Panc1 (cell line): ENCODE results near the gene USP9X. TPM values are rescaled to one million over a fixed set of nuclear protein-coding genes. Genes with fewer than 3 reads are reported as not detected.

Source experiments
- ATAC-seq: fragments of 200-7000 bp; cut with Tn5 transposase; 2 replicates; pipeline ENCODE4 v1.9.1; 2020; ENCODE audit warnings: mild to moderate bottlenecking, moderate library complexity
- BruUV-seq: library from RNA; stranded (reverse); fragments of 400-500 nt; replicated peaks from 2 replicates; lab custom pipeline; 2021; lab: Mats Ljungman, UMichigan
- CTCF ChIA-PET: fragments of 300-600 bp; sonication (Branson Sonifier 250); formaldehyde crosslinking; loops from one replicate; lab custom pipeline; 2022; ENCODE audit warnings: antibody characterized with exemption; lab: Charles Lee
- POLR2A ChIA-PET: fragments of 300-600 bp; sonication (Branson Sonifier 250); formaldehyde crosslinking; loops from one replicate; lab custom pipeline; 2022; ENCODE audit warnings: antibody characterized with exemption; lab: Charles Lee
- DNase-seq: peaks from one replicate; pipeline ENCODE4 v3.0.0-alpha.2; 2010; ENCODE audit warnings: low read depth, low spot score
- H3K27ac ChIP-seq: 2 replicates; pipeline ENCODE4 v1.5.1; 2011; ENCODE audit warnings: mild to moderate bottlenecking, low read length, inconsistent platforms
- H3K27me3 ChIP-seq: fragments of 200-500 bp; sonication (Bioruptor generic); 2 replicates; pipeline ENCODE4 v1.6.0; 2014; ENCODE audit warnings: low read length, inconsistent platforms; ENCODE audit not compliant: control insufficient read depth, insufficient read depth
- H3K36me3 ChIP-seq: fragments of 200-500 bp; sonication (Bioruptor generic); 2 replicates; pipeline ENCODE4 v1.5.1; 2014; ENCODE audit warnings: inconsistent platforms, mild to moderate bottlenecking, low read length, moderate library complexity; ENCODE audit not compliant: control insufficient read depth, insufficient read depth
- H3K4me1 ChIP-seq: 2 replicates; pipeline ENCODE4 v1.5.1; 2011; ENCODE audit warnings: inconsistent platforms, mild to moderate bottlenecking, low read length, moderate library complexity; ENCODE audit not compliant: control insufficient read depth, insufficient read depth
- H3K4me3 ChIP-seq, 2 experiments: 2 replicates each; pipeline ENCODE4 v1.5.1; 2011 to 2012; ENCODE audit warnings: low read depth in 2 of 2, low read length in 2 of 2, mild to moderate bottlenecking in 2 of 2, inconsistent platforms in 1 of 2, moderate library complexity in 1 of 2
- H3K9me3 ChIP-seq: fragments of 200-500 bp; sonication (Bioruptor generic); 2 replicates; pipeline ENCODE4 v1.5.1; 2014; ENCODE audit warnings: low read depth, mild to moderate bottlenecking, inconsistent platforms, low read length, moderate library complexity; ENCODE audit not compliant: control insufficient read depth, insufficient read depth
- POLR2AphosphoS5 ChIP-seq: IDR thresholded peaks from 2 replicates; pipeline ENCODE4 v1.6.1; 2012; ENCODE audit warnings: mild to moderate bottlenecking, low read depth, low read length, moderate library complexity
- SIN3A ChIP-seq: IDR thresholded peaks from 2 replicates; pipeline ENCODE4 v1.6.1; 2012; ENCODE audit warnings: low read depth, mild to moderate bottlenecking, low read length, moderate library complexity, borderline replicate concordance; ENCODE audit not compliant: insufficient read depth
- TCF7L2 ChIP-seq: IDR thresholded peaks from 2 replicates; pipeline ENCODE4 v1.6.1; 2011; ENCODE audit warnings: mild to moderate bottlenecking, low read depth, low read length, inconsistent platforms
- in situ Hi-C: cut with HindIII; loops from 2 replicates; pipeline ENCODE4 v1.10.0; 2016; ENCODE audit warnings: low sequenced_read_pairs, low pct_unique_long_range_greater_than_20kb
- intact Hi-C: fragments of 100-400 bp; cut with micrococcal nuclease; formaldehyde crosslinking; loops from one replicate; pipeline ENCODE4 v1.10.0; 2022; ENCODE audit not compliant: unreplicated experiment
- total RNA-seq: library from RNA; stranded (reverse); gene quantifications from one replicate; pipeline ENCODE4 v1.2.1, GENCODE V29; 2021; ENCODE audit not compliant: unreplicated experiment
- TF ChIP-seq, protein P1 (sequence below), 2 experiments: IDR thresholded peaks; 2 replicates each; pipeline ENCODE4 v1.6.1; 2011 to 2012; ENCODE audit warnings: low read depth in 2 of 2, control low read depth in 1 of 2, low read length in 1 of 2, mild to moderate bottlenecking in 1 of 2, moderate library complexity in 1 of 2; ENCODE audit not compliant: insufficient read depth in 1 of 2
- TF ChIP-seq, protein P2 (sequence below): fragments of 450-650 bp; IDR thresholded peaks from 2 replicates; pipeline ENCODE4 v1.5.1; 2017; ENCODE audit warnings: mild to moderate bottlenecking

Gene USP9X
- total RNA-seq, 1 experiment from 2014 or later, result 44.4 TPM

DNA sequence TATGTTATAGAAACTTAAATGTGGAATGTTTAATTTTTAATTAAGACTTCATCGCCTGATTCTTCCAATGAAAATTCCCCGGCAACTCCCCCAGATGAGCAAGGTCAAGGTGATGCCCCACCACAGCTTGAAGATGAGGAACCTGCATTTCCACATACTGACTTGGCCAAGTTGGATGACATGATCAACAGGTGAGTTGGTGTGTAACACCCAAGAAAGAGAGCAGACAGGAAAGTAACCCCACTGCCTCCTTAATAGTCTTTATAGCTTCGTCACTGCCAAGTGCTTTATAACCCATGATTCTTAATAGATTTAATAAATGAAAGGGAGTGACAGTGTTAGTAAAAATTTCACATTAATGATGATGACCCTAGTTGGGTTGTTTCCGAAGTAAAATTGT lies 43.7 kb downstream of the USP9X start:
- no peaks in the 10 kb centered on the region for H3K9me3 ChIP-seq
- no peak overlapping the region for H3K27ac ChIP-seq
- POLR2A ChIA-PET, result no interaction called here
- no peaks in the 10 kb centered on the region for H3K27me3 ChIP-seq
- peaks cover 4% of the 10 kb centered on the region; the same call in 1 of the 2 replicates for H3K36me3 ChIP-seq
- ATAC-seq (no peak), DNase-seq (no peak)
- CTCF ChIA-PET, result no interaction called here
- intact Hi-C loops (no loop called here), in situ Hi-C loops (no loop called here)
- H3K4me3 ChIP-seq, result no peak overlapping the region
- H3K4me1 ChIP-seq, result no peaks in the 10 kb centered on the region
- TF ChIP-seq, protein P1, sequence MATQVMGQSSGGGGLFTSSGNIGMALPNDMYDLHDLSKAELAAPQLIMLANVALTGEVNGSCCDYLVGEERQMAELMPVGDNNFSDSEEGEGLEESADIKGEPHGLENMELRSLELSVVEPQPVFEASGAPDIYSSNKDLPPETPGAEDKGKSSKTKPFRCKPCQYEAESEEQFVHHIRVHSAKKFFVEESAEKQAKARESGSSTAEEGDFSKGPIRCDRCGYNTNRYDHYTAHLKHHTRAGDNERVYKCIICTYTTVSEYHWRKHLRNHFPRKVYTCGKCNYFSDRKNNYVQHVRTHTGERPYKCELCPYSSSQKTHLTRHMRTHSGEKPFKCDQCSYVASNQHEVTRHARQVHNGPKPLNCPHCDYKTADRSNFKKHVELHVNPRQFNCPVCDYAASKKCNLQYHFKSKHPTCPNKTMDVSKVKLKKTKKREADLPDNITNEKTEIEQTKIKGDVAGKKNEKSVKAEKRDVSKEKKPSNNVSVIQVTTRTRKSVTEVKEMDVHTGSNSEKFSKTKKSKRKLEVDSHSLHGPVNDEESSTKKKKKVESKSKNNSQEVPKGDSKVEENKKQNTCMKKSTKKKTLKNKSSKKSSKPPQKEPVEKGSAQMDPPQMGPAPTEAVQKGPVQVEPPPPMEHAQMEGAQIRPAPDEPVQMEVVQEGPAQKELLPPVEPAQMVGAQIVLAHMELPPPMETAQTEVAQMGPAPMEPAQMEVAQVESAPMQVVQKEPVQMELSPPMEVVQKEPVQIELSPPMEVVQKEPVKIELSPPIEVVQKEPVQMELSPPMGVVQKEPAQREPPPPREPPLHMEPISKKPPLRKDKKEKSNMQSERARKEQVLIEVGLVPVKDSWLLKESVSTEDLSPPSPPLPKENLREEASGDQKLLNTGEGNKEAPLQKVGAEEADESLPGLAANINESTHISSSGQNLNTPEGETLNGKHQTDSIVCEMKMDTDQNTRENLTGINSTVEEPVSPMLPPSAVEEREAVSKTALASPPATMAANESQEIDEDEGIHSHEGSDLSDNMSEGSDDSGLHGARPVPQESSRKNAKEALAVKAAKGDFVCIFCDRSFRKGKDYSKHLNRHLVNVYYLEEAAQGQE (IDR thresholded peaks at IDR 0.05; ENCODE audit: insufficient read depth in 1 of 2, low read depth in 2 of 2, low read length in 1 of 2), result no peak
- TF ChIP-seq, protein P2, sequence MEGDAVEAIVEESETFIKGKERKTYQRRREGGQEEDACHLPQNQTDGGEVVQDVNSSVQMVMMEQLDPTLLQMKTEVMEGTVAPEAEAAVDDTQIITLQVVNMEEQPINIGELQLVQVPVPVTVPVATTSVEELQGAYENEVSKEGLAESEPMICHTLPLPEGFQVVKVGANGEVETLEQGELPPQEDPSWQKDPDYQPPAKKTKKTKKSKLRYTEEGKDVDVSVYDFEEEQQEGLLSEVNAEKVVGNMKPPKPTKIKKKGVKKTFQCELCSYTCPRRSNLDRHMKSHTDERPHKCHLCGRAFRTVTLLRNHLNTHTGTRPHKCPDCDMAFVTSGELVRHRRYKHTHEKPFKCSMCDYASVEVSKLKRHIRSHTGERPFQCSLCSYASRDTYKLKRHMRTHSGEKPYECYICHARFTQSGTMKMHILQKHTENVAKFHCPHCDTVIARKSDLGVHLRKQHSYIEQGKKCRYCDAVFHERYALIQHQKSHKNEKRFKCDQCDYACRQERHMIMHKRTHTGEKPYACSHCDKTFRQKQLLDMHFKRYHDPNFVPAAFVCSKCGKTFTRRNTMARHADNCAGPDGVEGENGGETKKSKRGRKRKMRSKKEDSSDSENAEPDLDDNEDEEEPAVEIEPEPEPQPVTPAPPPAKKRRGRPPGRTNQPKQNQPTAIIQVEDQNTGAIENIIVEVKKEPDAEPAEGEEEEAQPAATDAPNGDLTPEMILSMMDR, result no peak
- no peak for TF ChIP-seq SIN3A
- TF ChIP-seq POLR2AphosphoS5, result no peak
- TF ChIP-seq TCF7L2, result no peak
- BruUV-seq, result no TSS peak

DNA sequence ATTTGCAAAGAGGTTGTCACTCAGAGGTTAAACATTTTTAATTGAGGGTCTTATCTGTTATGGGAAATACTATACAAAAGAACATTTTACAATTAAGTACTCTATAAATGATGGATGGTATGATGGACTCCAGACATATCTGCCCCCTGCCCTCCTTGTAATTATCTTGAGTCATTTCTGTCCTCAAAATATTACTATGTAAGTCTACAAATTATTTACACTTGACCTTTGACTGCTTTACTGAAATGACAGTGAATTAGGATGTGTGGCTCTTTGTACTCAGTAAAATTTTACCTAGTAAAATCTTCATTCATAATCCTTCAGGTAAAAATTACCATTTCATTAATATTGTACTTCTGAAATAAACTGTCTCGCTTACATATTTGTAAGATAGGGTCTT lies 46.5 kb downstream of the USP9X start:
- BruUV-seq, result no TSS peak
- intact Hi-C loops, result no loop called here
- Histone ChIP-seq H3K4me3 (no peak overlapping the region), H3K27ac (no peak overlapping the region), H3K9me3 (no peaks in the 10 kb centered on the region), H3K36me3 (peaks cover 4% of the 10 kb centered on the region; the same call in 1 of the 2 replicates), H3K4me1 (no peaks in the 10 kb centered on the region), H3K27me3 (no peaks in the 10 kb centered on the region)
- DNase-seq (no peak), ATAC-seq (no peak)
- in situ Hi-C loops, result no loop called here
- ChIA-PET POLR2A (no interaction called here), CTCF (no interaction called here)
- TF ChIP-seq, protein P1 (IDR thresholded peaks at IDR 0.05; ENCODE audit: insufficient read depth in 1 of 2, low read depth in 2 of 2, low read length in 1 of 2), result no peak
- TF ChIP-seq, protein P2, result no peak
- no peak for TF ChIP-seq SIN3A
- no peak for TF ChIP-seq POLR2AphosphoS5
- TF ChIP-seq TCF7L2, result no peak
